NCI-H1048 (cell line): ENCODE measurements around the gene DKKL1.
A peak's percentile ranks its signal among the peaks of the same experiment; 100 is the strongest.
"Not testable (repeated sequence)": the region's sequence is repeated elsewhere in the genome, so short reads cannot be mapped to it uniquely, and the experiment has no call there.

Source experiments
- DNase-seq: peaks from one replicate; lab custom pipeline; 2025; lab: John Stamatoyannopoulos, UW

DKKL1 gene

GRCh38 chr19:49363268-49364082 is at the start of gene DKKL1:
Gene DKKL1, plus strand, starts transcription at chr19:49363877. Its CDS starts 122 bp downstream, at chr19:49363999.
- DNase-seq, result peak; percentile 96

DNA sequence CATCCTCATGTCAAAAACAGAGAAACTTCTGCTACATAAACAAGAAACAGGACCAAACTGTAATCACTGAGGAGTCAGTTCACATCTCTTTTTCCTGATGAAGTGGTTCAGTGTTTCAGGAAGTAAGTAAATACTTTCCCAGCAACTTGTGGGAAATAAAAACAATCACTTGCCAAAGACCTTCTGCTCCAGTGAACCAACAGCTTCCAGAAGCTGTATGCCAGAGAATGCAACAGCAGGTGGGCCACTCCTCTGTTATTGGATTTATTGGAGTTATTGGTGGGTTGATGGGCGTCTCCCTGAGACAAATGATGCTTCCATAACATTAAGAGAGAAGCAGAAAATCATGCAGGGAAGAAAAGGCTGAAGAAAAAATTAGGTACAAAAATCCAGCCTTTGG is 48.6 kb upstream of the DKKL1 start:
- no peak for DNase-seq

DNA sequence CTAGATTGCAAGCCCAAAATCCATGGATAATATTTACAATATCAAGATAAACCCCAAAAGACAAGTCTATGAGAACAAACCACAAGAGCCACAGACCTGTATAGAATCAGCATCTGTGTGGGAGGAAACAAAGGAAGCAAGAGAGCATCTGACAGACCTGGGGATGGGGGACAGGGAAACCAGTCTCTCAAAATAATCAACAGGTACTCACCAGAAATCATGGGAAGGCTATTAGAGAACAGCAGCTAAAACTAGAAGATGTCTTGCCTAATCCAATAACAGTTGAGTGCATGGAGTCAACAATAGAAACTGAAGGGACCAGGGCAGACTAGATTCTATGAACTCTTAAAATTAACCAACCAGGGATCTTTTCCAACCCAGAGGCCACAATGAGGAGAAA is 47.4 kb upstream of the DKKL1 start:
- DNase-seq, result no peak

GRCh38 chr19:49318296-49318695 is 45.4 kb upstream of the DKKL1 start:
- no peak for DNase-seq

DNA sequence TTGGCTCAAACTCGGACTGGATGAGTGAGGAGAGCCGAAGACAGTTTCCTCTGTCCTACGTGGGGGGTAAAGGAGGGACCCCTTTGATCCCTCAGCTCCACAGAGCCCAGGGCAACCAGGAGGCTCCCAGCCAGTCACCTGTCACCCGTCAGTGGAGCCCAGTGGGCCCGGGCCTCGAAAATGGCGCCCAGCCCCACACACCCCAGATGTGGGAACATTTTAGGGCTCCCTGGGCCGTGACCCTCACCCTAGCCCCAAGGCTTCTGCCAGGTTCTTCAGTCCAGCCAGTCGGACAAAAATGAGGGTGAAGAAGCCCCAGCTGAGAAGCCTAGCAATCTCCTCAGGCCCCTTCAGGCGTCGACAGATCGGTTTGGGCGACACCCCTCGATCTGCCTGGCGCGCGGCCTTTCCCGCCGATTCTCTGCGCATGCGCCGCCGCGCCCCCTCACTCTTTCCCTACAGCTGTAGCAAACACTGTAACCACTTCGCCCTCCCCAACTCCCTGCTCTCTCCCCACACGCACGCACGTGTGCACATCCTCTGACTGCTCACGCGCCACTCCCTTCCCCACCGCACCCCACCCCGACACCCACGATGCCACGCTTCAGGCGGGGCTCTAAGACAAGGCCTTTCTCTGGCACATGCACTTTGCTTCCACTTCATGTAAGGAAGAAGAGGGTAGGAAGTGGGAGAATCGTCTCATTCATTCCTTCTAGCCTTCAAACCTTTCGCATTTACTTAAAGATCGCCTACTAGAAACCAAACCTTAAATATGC is 38.7 kb upstream of the DKKL1 start, which contains the start of gene SLC6A16:
SLC6A16 (minus strand) TSS at position 391 of the 776 bp plus-strand sequence. CDS start 13,844 bp downstream, outside the sequence.
- no peak for DNase-seq

- not testable (repeated sequence) for DNase-seq
These were observed 37.9 kb upstream of the DKKL1 start for GRCh38 chr19:49325756-49326155.

- DNase-seq, result no peak
These were observed 37.4 kb upstream of the DKKL1 start for GRCh38 chr19:49326165-49326704.

DNA sequence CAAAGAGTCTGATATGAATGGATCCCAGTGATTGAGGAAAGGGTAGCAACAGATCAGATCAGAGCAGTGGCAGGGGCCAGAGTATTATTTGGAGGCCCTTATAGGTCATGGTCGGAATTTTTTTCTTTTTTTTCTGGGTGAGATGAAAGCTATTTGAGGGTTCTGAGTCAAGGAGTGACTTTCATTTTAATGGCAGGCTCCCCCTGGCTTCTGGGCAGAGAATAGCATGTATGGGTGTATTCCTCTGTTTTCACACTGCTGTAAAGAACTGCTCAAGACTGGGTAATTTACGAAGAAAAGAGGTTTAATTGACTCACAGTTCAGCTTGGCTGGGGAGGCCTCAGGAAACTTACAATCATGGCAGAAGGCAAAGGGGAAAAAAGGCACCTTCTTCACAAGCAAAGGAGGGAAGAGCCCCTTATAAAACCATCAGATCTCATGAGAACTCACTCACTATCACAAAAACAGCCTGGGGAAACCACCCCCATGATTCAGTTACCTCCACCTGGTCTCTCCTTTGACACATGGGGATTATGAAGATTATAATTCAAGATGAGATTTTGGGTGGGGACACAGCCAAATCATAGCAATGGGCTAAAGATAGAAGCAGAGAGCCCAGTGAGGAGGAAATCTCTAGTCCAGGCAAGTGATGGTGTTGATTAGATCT is 35.7 kb upstream of the DKKL1 start:
- no peak for DNase-seq

- DNase-seq, result no peak
These were observed 34.9 kb upstream of the DKKL1 start for GRCh38 chr19:49328741-49329140.

DNA sequence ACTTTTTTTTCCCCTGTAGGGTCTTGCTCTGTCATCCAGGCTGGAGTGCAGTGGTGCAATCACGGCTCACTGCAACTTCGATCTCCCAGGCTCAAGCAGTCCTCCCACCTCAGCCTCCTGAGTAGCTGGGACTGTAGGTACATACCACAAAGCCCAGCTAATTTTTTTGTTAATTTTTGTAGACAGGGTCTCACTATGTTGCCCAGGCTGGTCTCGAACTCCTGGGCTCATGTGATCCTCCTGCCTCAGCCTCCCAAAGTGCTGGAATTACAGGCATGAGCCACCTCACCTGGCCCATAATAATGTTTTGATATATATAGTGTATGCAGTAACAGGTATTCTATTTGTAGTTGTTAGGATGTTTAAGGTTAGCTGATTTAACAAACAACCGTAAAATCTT is 32.5 kb upstream of the DKKL1 start:
- DNase-seq, result not testable (repeated sequence)

DNA sequence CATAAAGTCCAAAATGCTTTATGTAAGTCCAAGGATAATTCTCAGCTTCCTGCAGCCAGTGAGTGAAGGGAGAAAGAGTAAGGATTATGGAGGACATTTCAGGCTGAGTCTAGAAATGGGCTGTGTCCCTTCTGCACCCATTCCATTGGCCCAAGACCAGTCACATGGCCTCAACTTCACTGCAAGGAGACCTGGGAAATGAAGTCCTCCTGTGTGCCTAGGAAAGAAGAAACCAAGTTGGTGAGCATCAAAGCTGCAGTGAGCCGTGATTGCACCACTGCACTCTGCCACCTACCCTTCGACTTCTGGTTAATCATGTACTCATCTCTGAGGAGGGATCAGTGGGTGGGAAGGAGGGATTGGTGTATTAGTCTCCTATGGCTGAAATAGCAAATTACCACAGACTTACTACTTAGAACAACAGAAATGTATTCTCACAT is 32.0 kb upstream of the DKKL1 start:
- DNase-seq, result no peak

DNA sequence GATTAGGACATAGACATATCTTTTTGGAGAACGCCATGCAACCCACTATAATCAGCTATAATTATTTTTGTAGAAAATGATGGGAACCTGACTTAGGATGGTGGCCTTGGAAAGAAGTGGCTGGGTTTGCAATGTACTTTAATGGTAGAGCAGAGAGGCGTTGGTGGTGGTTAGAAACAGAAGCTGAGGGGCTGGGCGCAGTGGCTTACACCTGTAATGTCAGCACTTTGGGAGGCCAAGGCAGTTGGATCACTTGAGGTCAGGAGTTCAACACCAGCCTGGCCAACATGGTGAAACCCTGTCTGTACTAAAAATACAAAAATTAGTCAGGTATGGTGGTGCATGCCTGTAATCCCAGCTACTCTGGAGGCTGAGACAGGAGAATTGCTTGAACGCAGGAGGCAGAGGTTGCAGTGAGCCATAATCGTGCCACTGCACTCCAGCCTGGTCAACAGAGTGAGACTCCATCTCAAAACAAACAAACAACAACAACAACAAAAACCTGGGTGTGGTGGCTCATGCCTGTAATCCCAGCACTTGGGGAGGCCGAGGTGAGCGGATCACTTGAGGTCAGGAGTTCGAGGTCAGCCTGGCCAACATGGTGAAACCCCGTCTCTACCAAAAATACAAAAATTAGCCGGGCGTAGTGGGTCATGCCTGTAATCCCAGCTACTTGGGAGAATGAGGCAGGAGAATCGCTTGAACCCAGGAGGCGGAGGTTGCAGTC is 30.8 kb upstream of the DKKL1 start:
- DNase-seq, result not testable (repeated sequence)

DNA sequence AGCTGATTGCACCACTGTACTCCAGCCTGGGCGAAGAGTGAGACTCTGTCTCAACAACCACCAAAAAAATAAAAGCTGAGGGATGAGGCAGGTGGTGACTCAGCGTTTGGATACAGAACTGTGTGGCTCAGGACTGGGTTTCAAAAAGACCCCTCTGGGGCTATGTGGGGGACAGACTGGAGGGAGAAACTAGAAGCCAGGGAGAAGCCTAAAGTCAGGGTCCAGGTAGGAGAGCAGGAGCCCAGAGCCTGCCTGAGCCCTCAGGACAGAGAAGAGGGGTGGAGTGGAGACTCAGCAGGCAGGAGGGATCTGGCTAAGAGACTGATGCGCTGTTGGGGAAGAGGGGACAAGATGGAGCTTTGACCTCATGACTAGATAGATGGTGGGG is 30.3 kb upstream of the DKKL1 start:
- no peak for DNase-seq

DNA sequence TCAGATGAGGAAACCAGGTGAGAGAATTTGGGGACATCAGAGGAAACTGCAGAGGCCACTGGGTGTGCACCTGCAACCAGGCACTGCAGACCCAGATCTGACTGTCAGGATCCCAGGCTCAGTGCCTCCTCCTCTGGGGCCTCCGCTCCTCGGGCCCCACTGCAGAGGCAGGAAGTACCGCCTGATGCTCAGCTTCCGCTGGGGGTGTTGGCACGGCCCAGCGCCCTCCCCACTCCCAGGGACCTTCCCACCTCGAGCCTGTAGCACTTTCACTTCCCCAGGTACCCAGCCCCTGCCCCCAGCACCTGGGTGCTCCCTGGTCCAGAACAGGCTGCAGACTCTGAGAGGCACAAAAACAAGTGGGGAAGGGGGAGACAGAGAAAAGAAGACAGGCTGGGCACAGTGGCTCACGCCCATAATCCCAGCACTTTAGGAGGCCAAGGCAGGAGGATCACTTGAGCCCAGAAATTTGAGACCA is 29.8 kb upstream of the DKKL1 start:
- no peak for DNase-seq

GRCh38 chr19:49335071-49335783 is 28.4 kb upstream of the DKKL1 start, which contains the start of gene CD37:
Gene CD37, plus strand, starts transcription at chr19:49335406. Its CDS starts 135 bp downstream, at chr19:49335541.
- no peak for DNase-seq

GRCh38 chr19:49335784-49336481 is 27.7 kb upstream of the DKKL1 start:
- no peak for DNase-seq

DNA sequence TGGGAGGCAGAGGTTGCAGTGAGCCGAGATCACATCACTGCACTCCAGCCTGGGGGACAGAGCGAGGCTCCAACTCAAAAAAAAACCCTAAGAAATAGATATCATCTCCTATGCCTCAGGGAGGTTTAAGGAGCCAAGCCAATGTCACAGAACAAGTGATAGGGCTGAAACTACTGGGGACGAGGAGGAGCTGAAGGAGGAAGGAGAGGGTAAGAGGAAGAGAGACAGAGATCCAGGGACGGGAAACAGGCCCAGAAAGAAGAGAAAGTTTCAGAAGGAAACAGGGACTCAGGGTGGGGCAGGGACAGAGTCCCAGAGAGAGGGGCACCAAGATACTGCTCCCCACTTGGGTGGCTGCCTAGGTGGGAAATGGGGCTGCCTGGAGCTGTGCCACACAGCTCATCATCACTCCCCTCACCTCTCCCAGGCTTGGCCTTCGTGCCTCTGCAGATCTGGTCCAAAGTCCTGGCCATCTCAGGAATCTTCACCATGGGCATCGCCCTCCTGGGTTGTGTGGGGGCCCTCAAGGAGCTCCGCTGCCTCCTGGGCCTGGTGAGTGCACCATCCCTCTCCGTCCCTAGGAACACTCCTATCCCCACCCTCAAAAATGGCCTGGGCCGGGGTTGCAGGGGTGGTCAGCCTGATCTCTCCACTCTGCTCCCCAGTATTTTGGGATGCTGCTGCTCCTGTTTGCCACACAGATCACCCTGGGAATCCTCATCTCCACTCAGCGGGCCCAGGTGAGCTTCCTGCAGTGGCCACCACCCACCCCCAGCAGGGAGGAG is 27.0 kb upstream of the DKKL1 start:
- no peak for DNase-seq

GRCh38 chr19:49337267-49338022 is 26.2 kb upstream of the DKKL1 start:
- no peak for DNase-seq
